ENCODE data around the gene GLT1D1.
"Not testable (repeated sequence)": the region's sequence is repeated elsewhere in the genome, so short reads cannot be mapped to it uniquely, and the experiment has no call there.

The GLT1D1 gene

GRCh38 chr12:128852885-128853599, at the start of gene GLT1D1:
Gene GLT1D1, plus strand, starts transcription at chr12:128853478. Its CDS starts 104 bp downstream, at chr12:128853582.
- no peak for DNase-seq (ENCODE audit: low read depth in 1 of 2, low spot score in 1 of 2)

GRCh38 chr12:128803788-128804187, 49.5 kb upstream of the GLT1D1 start:
- DNase-seq (ENCODE audit: low read depth in 1 of 2, low spot score in 1 of 2), result no peak

- no peak for DNase-seq (ENCODE audit: low read depth in 1 of 2, low spot score in 1 of 2)
Observed at GRCh38 chr12:128804762-128805161, 48.5 kb upstream of the GLT1D1 start.

- not testable (repeated sequence) for DNase-seq (ENCODE audit: low read depth in 1 of 2, low spot score in 1 of 2)
Observed at GRCh38 chr12:128805406-128805805, 47.9 kb upstream of the GLT1D1 start.

- DNase-seq (ENCODE audit: low read depth in 1 of 2, low spot score in 1 of 2), result no peak
Observed at GRCh38 chr12:128806573-128806972, 46.7 kb upstream of the GLT1D1 start.

GRCh38 chr12:128807161-128807724, 46.0 kb upstream of the GLT1D1 start:
- no peak for DNase-seq (ENCODE audit: low read depth in 1 of 2, low spot score in 1 of 2)

- no peak for DNase-seq (ENCODE audit: low read depth in 1 of 2, low spot score in 1 of 2)
Observed at GRCh38 chr12:128808651-128809050, 44.6 kb upstream of the GLT1D1 start.

GRCh38 chr12:128810182-128811127, 42.8 kb upstream of the GLT1D1 start:
- no peak for DNase-seq (ENCODE audit: low read depth in 1 of 2, low spot score in 1 of 2)

GRCh38 chr12:128811806-128812205, 41.5 kb upstream of the GLT1D1 start:
- no peak for DNase-seq (ENCODE audit: low read depth in 1 of 2, low spot score in 1 of 2)

- DNase-seq (ENCODE audit: low read depth in 1 of 2, low spot score in 1 of 2), result no peak
Observed at GRCh38 chr12:128813392-128813791, 39.9 kb upstream of the GLT1D1 start.

GRCh38 chr12:128813883-128814282, 39.4 kb upstream of the GLT1D1 start:
- DNase-seq (ENCODE audit: low read depth in 1 of 2, low spot score in 1 of 2), result no peak

GRCh38 chr12:128814411-128815261, 38.6 kb upstream of the GLT1D1 start:
- no peak for DNase-seq (ENCODE audit: low read depth in 1 of 2, low spot score in 1 of 2)

GRCh38 chr12:128815779-128816642, 37.3 kb upstream of the GLT1D1 start:
- DNase-seq (ENCODE audit: low read depth in 1 of 2, low spot score in 1 of 2), result no peak

GRCh38 chr12:128816643-128816920, 36.7 kb upstream of the GLT1D1 start:
- DNase-seq (ENCODE audit: low read depth in 1 of 2, low spot score in 1 of 2), result no peak

- no peak for DNase-seq (ENCODE audit: low read depth in 1 of 2, low spot score in 1 of 2)
Observed at GRCh38 chr12:128817111-128818015, 35.9 kb upstream of the GLT1D1 start.

GRCh38 chr12:128818065-128819022, 34.9 kb upstream of the GLT1D1 start:
- no peak for DNase-seq (ENCODE audit: low read depth in 1 of 2, low spot score in 1 of 2)

- DNase-seq (ENCODE audit: low read depth in 1 of 2, low spot score in 1 of 2), result no peak
Observed at GRCh38 chr12:128819293-128820144, 33.8 kb upstream of the GLT1D1 start.
